Hepatocyte (in vitro differentiated cells): Measurements from ENCODE around the gene CCDC9B. TPM values are rescaled to one million over a fixed set of nuclear protein-coding genes. Genes with fewer than 3 reads are reported as not detected.

Experiments used
- DNase-seq: peaks from one replicate; pipeline ENCODE4 v3.0.0-alpha.2; 2016; ENCODE audit warnings: low spot score
- H2AFZ ChIP-seq: fragments of 200-600 bp; sonication (generic); 2 replicates; pipeline ENCODE4 v1.6.0; 2016; ENCODE audit warnings: antibody characterized with exemption, mild to moderate bottlenecking
- H3K27ac ChIP-seq: fragments of 200-600 bp; sonication (generic); 2 replicates; pipeline ENCODE4 v1.5.1; 2016; ENCODE audit warnings: mild to moderate bottlenecking
- H3K27me3 ChIP-seq: fragments of 200-600 bp; sonication (generic); 2 replicates; pipeline ENCODE4 v1.6.1; 2016
- H3K36me3 ChIP-seq: fragments of 200-600 bp; sonication (generic); replicated peaks from 2 replicates; pipeline ENCODE4 v1.5.1; 2016; ENCODE audit warnings: low read depth; ENCODE audit not compliant: insufficient read depth
- H3K4me1 ChIP-seq: fragments of 200-600 bp; sonication (generic); 2 replicates; pipeline ENCODE4 v1.5.1; 2016; ENCODE audit warnings: mild to moderate bottlenecking, moderate library complexity; ENCODE audit not compliant: insufficient read depth
- H3K4me2 ChIP-seq: fragments of 200-600 bp; sonication (generic); 2 replicates; pipeline ENCODE4 v1.6.0; 2016
- H3K4me3 ChIP-seq: fragments of 200-600 bp; sonication (generic); 2 replicates; pipeline ENCODE4 v1.5.1; 2016; ENCODE audit warnings: mild to moderate bottlenecking
- H3K79me2 ChIP-seq: fragments of 200-600 bp; sonication (generic); 2 replicates; pipeline ENCODE4 v1.6.0; 2017; ENCODE audit warnings: mild to moderate bottlenecking
- H3K9me2 ChIP-seq: fragments of 200-600 bp; sonication (generic); replicated peaks from 2 replicates; pipeline ENCODE4 v1.6.0; 2017; ENCODE audit warnings: mild to moderate bottlenecking; ENCODE audit not compliant: insufficient read depth
- H3K9me3 ChIP-seq: fragments of 200-600 bp; sonication (generic); 2 replicates; pipeline ENCODE4 v1.5.1; 2016; ENCODE audit warnings: low read depth, mild to moderate bottlenecking
- H4K20me1 ChIP-seq: fragments of 200-600 bp; sonication (generic); 2 replicates; pipeline ENCODE4 v1.6.0; 2016; ENCODE audit warnings: mild to moderate bottlenecking; ENCODE audit not compliant: insufficient read depth, poor library complexity, severe bottlenecking
- EZH2 ChIP-seq: fragments of 200-600 bp; sonication (generic); IDR thresholded peaks from 2 replicates; pipeline ENCODE4 v1.6.1; 2016; ENCODE audit warnings: antibody characterized with exemption, mild to moderate bottlenecking, borderline replicate concordance
- EZH2phosphoT487 ChIP-seq: fragments of 200-600 bp; sonication (generic); IDR thresholded peaks from one replicate; pipeline ENCODE4 v1.6.1; 2018; ENCODE audit warnings: antibody characterized with exemption, mild to moderate bottlenecking, low read depth, moderate library complexity; ENCODE audit not compliant: unreplicated experiment, severe bottlenecking
- WGBS: methylation state at CpG from one replicate; pipeline ENCODE4 v1.1.6; 2016; ENCODE audit warnings: low lambda C conversion rate; ENCODE audit errors: missing lambda C conversion rate; 5-methylcytosine and 5-hydroxymethylcytosine counted together
- polyA plus RNA-seq: library from polyadenylated mRNA; unstranded; fragments of >200 nt; fragmentation: Nextera tagmentation; extraction: Ambion mirVana; gene quantifications from 2 replicates; pipeline ENCODE4 v1.2.1, GENCODE V29; 2016
- total RNA-seq: library from RNA; depleted of rRNA; stranded (reverse); fragments of >200 nt; gene quantifications from 2 replicates; pipeline ENCODE4 v1.2.3, GENCODE V29; 2014
- TF ChIP-seq, protein P1 (sequence below): fragments of 200-600 bp; sonication (generic); IDR thresholded peaks from 2 replicates; pipeline ENCODE4 v1.5.1; 2016; ENCODE audit warnings: antibody characterized with exemption, mild to moderate bottlenecking; ENCODE audit not compliant: poor library complexity

CCDC9B gene
- total RNA-seq (1.8 and 4.0 TPM in 2 replicates), polyA plus RNA-seq (5.3 and 7.6 TPM in 2 replicates)

DNA sequence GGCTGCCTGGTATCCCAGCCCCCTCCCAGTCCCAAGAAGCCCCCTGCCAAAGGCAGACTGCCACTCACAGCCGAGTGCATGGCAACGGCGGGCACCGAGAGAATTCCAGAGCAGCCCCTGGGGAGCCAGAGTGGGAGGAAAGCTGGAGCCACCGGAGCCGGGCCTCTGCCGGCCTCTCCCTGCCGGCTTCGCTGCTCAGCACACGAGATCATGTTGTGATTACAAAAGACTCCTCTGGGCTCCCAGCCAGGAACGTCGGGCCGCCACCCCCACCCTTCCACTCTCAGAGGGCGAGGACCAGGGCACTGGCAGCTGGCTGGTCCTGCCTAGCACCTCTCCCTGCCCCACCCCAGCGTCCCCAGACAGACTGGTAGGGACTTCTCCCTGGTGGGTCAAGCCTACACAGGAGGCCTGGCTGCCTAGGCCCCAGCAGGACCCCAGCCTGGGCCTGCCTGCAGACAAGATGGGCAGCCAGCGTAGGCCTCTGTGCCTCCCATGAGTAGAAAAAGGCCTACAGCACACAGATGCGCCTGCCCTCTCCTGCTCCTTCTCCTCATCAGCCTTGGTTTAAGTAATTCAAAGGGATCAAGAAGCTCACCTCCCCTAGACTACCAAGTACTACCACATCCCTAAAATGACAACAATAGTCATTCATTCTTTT, at the start of gene CCDC9B:
TSS of gene CCDC9B (minus strand) at position 200 of the 661 bp plus-strand sequence. CDS start at position 80, 120 bp downstream.
- Histone ChIP-seq H3K9me3 (no peaks in the 10 kb centered on the region), H3K27ac (peak within 1 kb of the TSS; percentile 96), H3K4me3 (no peak within 1 kb of the TSS), H3K4me1 (peaks cover 45% of the 10 kb centered on the region), H3K79me2 (no peaks in the 10 kb centered on the region), H2AFZ (peak within 1 kb of the TSS; percentile 21), H4K20me1 (no peaks in the 10 kb centered on the region), H3K27me3 (no peaks in the 10 kb centered on the region), H3K36me3 (no peaks in the 10 kb centered on the region), H3K9me2 (no peaks in the 10 kb centered on the region), H3K4me2 (peak within 1 kb of the TSS; percentile 70)
- 34% methylated on average over 15 of the region's 17 CpGs for WGBS
- TF ChIP-seq EZH2, result no peak
- TF ChIP-seq, protein P1, sequence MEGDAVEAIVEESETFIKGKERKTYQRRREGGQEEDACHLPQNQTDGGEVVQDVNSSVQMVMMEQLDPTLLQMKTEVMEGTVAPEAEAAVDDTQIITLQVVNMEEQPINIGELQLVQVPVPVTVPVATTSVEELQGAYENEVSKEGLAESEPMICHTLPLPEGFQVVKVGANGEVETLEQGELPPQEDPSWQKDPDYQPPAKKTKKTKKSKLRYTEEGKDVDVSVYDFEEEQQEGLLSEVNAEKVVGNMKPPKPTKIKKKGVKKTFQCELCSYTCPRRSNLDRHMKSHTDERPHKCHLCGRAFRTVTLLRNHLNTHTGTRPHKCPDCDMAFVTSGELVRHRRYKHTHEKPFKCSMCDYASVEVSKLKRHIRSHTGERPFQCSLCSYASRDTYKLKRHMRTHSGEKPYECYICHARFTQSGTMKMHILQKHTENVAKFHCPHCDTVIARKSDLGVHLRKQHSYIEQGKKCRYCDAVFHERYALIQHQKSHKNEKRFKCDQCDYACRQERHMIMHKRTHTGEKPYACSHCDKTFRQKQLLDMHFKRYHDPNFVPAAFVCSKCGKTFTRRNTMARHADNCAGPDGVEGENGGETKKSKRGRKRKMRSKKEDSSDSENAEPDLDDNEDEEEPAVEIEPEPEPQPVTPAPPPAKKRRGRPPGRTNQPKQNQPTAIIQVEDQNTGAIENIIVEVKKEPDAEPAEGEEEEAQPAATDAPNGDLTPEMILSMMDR, result no peak
- TF ChIP-seq EZH2phosphoT487, result no peak
- peak; percentile 91 for DNase-seq

DNA sequence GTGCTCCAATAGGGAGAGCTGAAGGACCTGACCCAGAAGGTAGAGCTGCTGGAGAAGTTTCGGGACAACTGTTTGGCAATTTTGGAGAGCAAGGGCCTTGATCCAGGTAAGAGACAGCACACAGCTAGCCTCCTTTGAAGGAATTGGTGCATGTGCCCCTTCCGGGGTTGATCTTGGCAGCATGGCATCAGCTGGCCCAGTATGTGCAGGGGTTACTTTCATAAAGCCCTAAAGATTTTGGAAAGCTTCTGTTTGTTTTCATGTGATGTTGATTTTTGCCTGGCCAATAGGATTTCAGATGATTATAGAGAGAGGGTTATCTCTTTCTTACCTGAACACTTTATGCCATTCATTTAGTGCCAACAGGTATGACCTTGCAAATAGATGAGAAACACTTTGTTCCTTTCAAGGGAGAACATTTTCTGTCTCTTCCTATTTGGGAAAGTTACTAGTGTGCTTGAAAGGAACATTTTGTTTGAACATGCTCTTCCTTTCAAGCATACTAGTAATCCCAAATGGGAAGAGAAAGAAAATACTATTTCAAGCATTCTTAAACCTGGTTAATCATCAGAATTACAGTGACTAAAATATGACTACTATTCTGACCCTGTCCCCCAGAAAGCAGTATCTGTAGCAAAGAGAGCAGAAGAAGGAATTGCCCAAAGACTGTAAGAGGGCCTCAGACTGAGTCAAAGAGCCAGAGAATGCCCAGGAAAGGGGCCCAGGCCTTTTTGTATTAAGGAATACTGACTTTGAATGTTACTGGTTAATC, 49.3 kb upstream of the CCDC9B start:
- no peak overlapping the region for H2AFZ ChIP-seq
- no peaks in the 10 kb centered on the region for H3K9me2 ChIP-seq
- no peaks in the 10 kb centered on the region for H3K36me3 ChIP-seq
- H3K4me2 ChIP-seq, result no peak overlapping the region
- peaks cover 9% of the 10 kb centered on the region for H3K79me2 ChIP-seq
- no peak overlapping the region for H3K4me3 ChIP-seq
- DNase-seq, result no peak
- 92% methylated on average over 2 of the region's 2 CpGs for WGBS
- TF ChIP-seq EZH2phosphoT487, result no peak
- TF ChIP-seq, protein P1, result no peak
- no peak for TF ChIP-seq EZH2
- no peaks in the 10 kb centered on the region for H3K4me1 ChIP-seq
- H3K27ac ChIP-seq, result no peak overlapping the region
- H4K20me1 ChIP-seq, result no peaks in the 10 kb centered on the region
- no peaks in the 10 kb centered on the region for H3K9me3 ChIP-seq
- H3K27me3 ChIP-seq, result no peaks in the 10 kb centered on the region

DNA sequence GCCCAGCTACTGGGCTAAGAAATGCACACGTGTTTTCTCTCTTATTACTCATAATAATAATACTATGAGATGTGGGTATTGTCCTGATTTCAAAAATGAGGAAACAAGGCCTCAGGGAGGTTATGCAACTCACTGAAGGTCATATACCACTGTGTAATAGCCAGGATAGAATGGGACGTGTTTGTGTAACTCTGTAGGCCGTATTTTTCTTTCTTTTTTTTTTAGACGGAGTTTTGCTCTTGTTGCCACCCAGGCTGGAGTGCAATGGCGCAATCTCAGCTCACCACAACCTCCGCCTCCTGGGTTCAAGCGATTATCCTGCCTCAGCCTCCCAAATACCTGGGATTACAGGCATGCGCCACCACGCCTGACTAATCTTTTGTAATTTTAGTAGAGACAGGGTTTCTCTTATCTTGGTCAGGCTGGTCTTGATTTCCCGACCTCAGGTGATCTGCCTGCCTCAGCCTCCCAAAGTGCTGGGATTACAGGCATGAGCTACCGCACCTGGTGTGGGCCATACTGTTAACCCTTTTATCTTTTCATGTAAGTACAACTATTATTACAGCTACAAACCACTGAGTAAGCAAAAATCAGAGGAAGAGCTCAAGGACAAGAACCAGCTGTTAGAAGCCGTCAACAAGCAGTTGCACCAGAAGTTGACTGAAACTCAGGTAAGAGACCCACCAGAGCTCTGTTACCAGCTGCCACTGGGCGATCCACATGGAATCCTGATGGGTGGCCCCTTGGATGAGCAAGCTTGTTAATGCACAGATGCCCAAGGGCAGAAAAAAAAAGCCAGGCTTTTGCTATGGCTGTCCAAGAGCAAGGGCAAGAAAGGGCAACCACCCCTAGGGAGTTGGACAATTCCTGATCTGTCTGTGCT, 48.4 kb upstream of the CCDC9B start:
- no peak for DNase-seq
- Histone ChIP-seq H3K27me3 (no peaks in the 10 kb centered on the region), H3K4me2 (no peak overlapping the region), H3K4me3 (no peak overlapping the region), H3K36me3 (no peaks in the 10 kb centered on the region), H4K20me1 (no peaks in the 10 kb centered on the region), H3K4me1 (no peaks in the 10 kb centered on the region), H3K79me2 (peaks cover 18% of the 10 kb centered on the region), H2AFZ (no peak overlapping the region), H3K27ac (no peak overlapping the region), H3K9me3 (no peaks in the 10 kb centered on the region), H3K9me2 (no peaks in the 10 kb centered on the region)
- TF ChIP-seq EZH2 (no peak), EZH2phosphoT487 (no peak)
- TF ChIP-seq, protein P1, result no peak
- 92% methylated on average over 13 of the region's 13 CpGs for WGBS
